NT2/D1 (cell line): ENCODE results near the gene TSC22D2.

Experiments used
- SUZ12 ChIP-seq: IDR thresholded peaks from 2 replicates; pipeline ENCODE4 v1.6.1; 2011; ENCODE audit not compliant: insufficient read length, insufficient read depth; ENCODE audit errors: extremely low read depth
- YY1 ChIP-seq: IDR thresholded peaks from 2 replicates; pipeline ENCODE4 v1.6.1; 2011; ENCODE audit not compliant: insufficient read length, insufficient read depth
- ZNF274 ChIP-seq: IDR thresholded peaks from 2 replicates; pipeline ENCODE4 v1.6.1; 2011; ENCODE audit warnings: mild to moderate bottlenecking, low read depth, low read length

- TF ChIP-seq YY1 (no peak), ZNF274 (no peak), SUZ12 (no peak)
Observed at GRCh38 chr3:150388498-150389418, 19.3 kb upstream of the TSC22D2 start.
